Muscle layer of colon (tissue), 2 donors: Measurements from ENCODE around the gene LCT.
"Not testable (repeated sequence)": the region's sequence is repeated elsewhere in the genome, so short reads cannot be mapped to it uniquely, and the experiment has no call there.

Experiments used
- H3K27ac ChIP-seq: one replicate; pipeline ENCODE4 v1.7.0; 2013; ENCODE audit warnings: low read depth, mild to moderate bottlenecking, low read length, moderate library complexity
- H3K27me3 ChIP-seq, 2 donors: one replicate each; pipeline ENCODE4 v1.7.0; 2013; ENCODE audit warnings: low read length in 2 of 2, mild to moderate bottlenecking in 2 of 2; ENCODE audit not compliant: insufficient read depth in 2 of 2, control insufficient read depth in 1 of 2
- H3K36me3 ChIP-seq: one replicate; pipeline ENCODE4 v1.7.0; 2013; ENCODE audit warnings: mild to moderate bottlenecking, low read length; ENCODE audit not compliant: insufficient read depth
- H3K4me1 ChIP-seq: one replicate; pipeline ENCODE4 v1.7.0; 2013; ENCODE audit warnings: mild to moderate bottlenecking, low read length; ENCODE audit not compliant: insufficient read depth
- H3K4me3 ChIP-seq, 2 donors: one replicate each; pipeline ENCODE4 v1.7.0; 2013; ENCODE audit warnings: low read length in 2 of 2, low read depth in 1 of 2, mild to moderate bottlenecking in 1 of 2, moderate library complexity in 1 of 2
- H3K9ac ChIP-seq: one replicate; pipeline ENCODE4 v1.7.0; 2013; ENCODE audit warnings: low read length
- H3K9me3 ChIP-seq: one replicate; pipeline ENCODE4 v1.7.0; 2013; ENCODE audit warnings: mild to moderate bottlenecking, low read length
- donor health status: abdominal sarcoma.
- donor health status: Adenocarcinoma of cecum.

The LCT gene

GRCh38 chr2:135836596-135837270 is at the start of gene LCT:
Gene LCT (minus strand): TSS chr2:135837184. CDS start chr2:135837169, 15 bp downstream.
- H3K27me3 ChIP-seq, result no peaks in the 10 kb centered on the region
- peaks cover 7% of the 10 kb centered on the region for H3K4me1 ChIP-seq
- no peak within 1 kb of the TSS for H3K9ac ChIP-seq
- H3K36me3 ChIP-seq, result no peaks in the 10 kb centered on the region
- no peaks in the 10 kb centered on the region for H3K9me3 ChIP-seq
- H3K27ac ChIP-seq, result no peak within 1 kb of the TSS
- H3K4me3 ChIP-seq, result no peak within 1 kb of the TSS

DNA sequence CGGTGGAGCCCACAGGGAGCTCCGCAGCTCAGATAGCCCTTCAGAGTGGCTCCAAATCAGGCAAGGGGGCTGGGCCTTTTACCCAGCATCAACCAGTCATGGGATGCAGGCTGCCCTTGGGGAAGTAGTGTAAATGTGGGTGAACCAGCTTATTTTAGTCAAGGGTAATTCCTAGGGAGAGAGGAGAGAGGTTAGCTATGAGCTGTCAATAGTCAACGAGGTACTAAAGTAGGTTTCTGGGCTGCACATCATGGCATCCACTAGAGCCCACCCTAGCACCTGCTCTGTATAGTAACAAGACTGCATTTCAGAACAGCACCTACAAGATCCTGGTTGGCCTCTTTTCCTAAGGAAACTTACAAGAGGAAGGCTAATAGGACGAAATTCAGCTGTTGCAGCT is 48.7 kb upstream of the LCT start:
- H3K27ac ChIP-seq, result no peak overlapping the region
- H3K36me3 ChIP-seq, result no peaks in the 10 kb centered on the region
- no peak overlapping the region for H3K4me3 ChIP-seq
- no peaks in the 10 kb centered on the region for H3K9me3 ChIP-seq
- no peaks in the 10 kb centered on the region for H3K27me3 ChIP-seq
- H3K4me1 ChIP-seq, result no peaks in the 10 kb centered on the region
- H3K9ac ChIP-seq, result no peak overlapping the region

GRCh38 chr2:135882415-135882814 is 45.4 kb upstream of the LCT start:
- Histone ChIP-seq H3K4me1 (no peaks in the 10 kb centered on the region), H3K36me3 (no peaks in the 10 kb centered on the region), H3K4me3 (no peak overlapping the region)

DNA sequence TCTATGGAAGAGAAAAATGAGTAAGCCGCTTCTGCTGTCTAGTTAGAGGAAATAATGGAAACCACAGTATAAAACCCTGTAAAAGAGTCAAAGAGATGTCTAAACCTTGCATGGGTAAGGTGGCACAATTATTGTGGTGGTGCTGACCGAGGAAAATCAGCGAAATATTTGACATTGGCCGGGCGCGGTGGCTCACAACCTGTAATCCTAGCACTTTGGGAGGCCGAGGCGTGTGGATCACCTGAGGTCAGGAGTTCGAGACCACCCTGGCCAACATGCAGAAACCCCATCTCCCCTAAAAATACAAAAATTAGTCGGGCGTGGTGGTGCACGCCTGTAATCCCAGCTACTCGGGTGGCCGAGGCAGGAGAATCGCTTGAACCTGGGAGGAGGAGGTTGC is 39.8 kb upstream of the LCT start:
- H3K27me3 ChIP-seq, H3K36me3 ChIP-seq, H3K9ac ChIP-seq, H3K9me3 ChIP-seq, H3K4me1 ChIP-seq: not testable (repeated sequence)
- Histone ChIP-seq H3K27ac (peak overlapping the region; percentile 73), H3K4me3 (peak overlapping the region; percentile 75 to 79)

More at GRCh38 chr2:135882415-135882814, 45.4 kb upstream of the LCT start:
- Histone ChIP-seq H3K9me3 (no peaks in the 10 kb centered on the region), H3K9ac (no peak overlapping the region), H3K27me3 (no peaks in the 10 kb centered on the region), H3K27ac (no peak overlapping the region)

DNA sequence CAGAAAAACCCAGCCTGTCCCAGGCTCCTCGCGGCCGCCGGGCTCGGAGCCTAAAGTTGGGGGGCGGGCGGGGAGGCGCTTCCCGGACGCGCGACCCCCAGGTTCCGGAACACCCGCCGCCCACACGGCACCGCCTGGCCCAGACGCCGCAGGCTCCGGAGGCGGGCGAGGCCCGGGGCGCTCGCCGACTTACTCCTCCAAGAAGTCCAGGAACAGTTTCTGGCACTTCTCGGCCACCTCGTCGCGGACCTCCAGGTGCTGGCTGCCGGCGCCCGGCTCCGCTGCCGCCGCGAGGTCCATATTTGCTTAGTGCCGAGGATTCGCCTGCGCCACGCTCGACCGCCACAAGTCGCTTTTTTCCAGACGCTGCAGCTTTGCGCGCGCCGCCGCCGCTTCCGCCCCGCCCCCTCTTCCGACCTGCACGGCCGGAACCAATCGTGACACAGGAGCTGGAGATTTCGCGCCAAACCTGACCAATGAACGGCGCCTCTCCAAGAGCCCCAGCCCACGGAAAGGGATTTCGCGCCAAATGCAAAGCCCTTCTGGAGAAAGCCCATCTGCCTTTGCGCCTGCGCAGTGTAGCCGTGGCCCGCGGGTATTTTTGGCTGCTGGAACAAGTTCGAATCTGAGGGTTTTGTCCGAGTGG is 39.2 kb upstream of the LCT start, which contains the start of gene MCM6:
MCM6 (minus strand) TSS at position 378 of the 646 bp plus-strand sequence; CDS start at position 300, 78 bp downstream.
- peak within 1 kb of the TSS; percentile 73 for H3K27ac ChIP-seq
- no peaks in the 10 kb centered on the region for H3K9me3 ChIP-seq
- peaks cover 7% of the 10 kb centered on the region for H3K4me1 ChIP-seq
- peak within 1 kb of the TSS; percentile 53 for H3K9ac ChIP-seq
- H3K36me3 ChIP-seq, result peaks cover 2% of the 10 kb centered on the region
- no peaks in the 10 kb centered on the region for H3K27me3 ChIP-seq
- H3K4me3 ChIP-seq, result peak within 1 kb of the TSS; percentile 75 to 79

- H3K4me1 ChIP-seq, result peaks cover 7% of the 10 kb centered on the region
- H3K4me3 ChIP-seq, result peak overlapping the region; percentile 75 to 79
- H3K9me3 ChIP-seq, result no peaks in the 10 kb centered on the region
- H3K27ac ChIP-seq, result peak overlapping the region; percentile 73
- H3K36me3 ChIP-seq, result peaks cover 7% of the 10 kb centered on the region
- peak overlapping the region; percentile 53 for H3K9ac ChIP-seq
- no peaks in the 10 kb centered on the region for H3K27me3 ChIP-seq
Measured at GRCh38 chr2:135875491-135876065, 38.6 kb upstream of the LCT start.

- H3K9me3 ChIP-seq, result no peaks in the 10 kb centered on the region
- peaks cover 7% of the 10 kb centered on the region for H3K4me1 ChIP-seq
- no peak overlapping the region for H3K9ac ChIP-seq
- no peak overlapping the region for H3K4me3 ChIP-seq
- no peaks in the 10 kb centered on the region for H3K27me3 ChIP-seq
- H3K36me3 ChIP-seq, result peaks cover 7% of the 10 kb centered on the region
- H3K27ac ChIP-seq, result no peak overlapping the region
Measured at GRCh38 chr2:135874777-135875365, 37.9 kb upstream of the LCT start.

- Histone ChIP-seq H3K27ac (no peak overlapping the region), H3K4me1 (peaks cover 7% of the 10 kb centered on the region), H3K9ac (no peak overlapping the region), H3K9me3 (no peaks in the 10 kb centered on the region), H3K36me3 (peaks cover 29% of the 10 kb centered on the region), H3K4me3 (no peak overlapping the region), H3K27me3 (no peaks in the 10 kb centered on the region)
Measured at GRCh38 chr2:135870571-135870970, 33.6 kb upstream of the LCT start.

DNA sequence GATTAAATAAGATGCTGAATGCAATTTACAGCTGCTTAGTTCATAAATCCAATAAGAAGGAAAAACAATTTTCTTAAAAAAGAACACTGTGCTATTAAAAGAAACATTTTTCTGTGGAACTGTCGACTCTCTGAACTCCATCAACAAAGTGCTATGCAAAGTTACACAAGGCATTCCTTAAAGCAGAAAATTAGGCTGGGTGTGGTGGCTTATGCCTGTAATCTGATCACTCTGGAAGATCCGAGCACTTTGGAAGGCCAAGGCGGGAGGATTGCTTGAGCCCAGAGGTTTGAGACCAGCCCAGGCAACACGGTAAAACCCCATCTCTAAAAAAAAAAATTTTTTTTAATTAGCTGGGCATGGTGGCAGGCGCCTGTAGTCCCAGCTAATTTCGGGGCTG is 26.2 kb upstream of the LCT start:
- H3K4me3 ChIP-seq, result no peak overlapping the region
- no peaks in the 10 kb centered on the region for H3K27me3 ChIP-seq
- no peak overlapping the region for H3K9ac ChIP-seq
- H3K36me3 ChIP-seq, result peaks cover 42% of the 10 kb centered on the region
- H3K4me1 ChIP-seq, result no peaks in the 10 kb centered on the region
- no peaks in the 10 kb centered on the region for H3K9me3 ChIP-seq
- H3K27ac ChIP-seq, result no peak overlapping the region

- Histone ChIP-seq H3K27ac (no peak overlapping the region), H3K9me3 (no peaks in the 10 kb centered on the region), H3K36me3 (peaks cover 37% of the 10 kb centered on the region)
Measured at GRCh38 chr2:135862718-135863117, 25.7 kb upstream of the LCT start.

GRCh38 chr2:135853401-135853800 is 16.4 kb upstream of the LCT start:
- peaks cover 17% of the 10 kb centered on the region for H3K36me3 ChIP-seq
- no peaks in the 10 kb centered on the region for H3K4me1 ChIP-seq

More at GRCh38 chr2:135862718-135863117, 25.7 kb upstream of the LCT start:
- no peak overlapping the region for H3K9ac ChIP-seq
- no peak overlapping the region for H3K4me3 ChIP-seq
- no peaks in the 10 kb centered on the region for H3K4me1 ChIP-seq
- no peaks in the 10 kb centered on the region for H3K27me3 ChIP-seq

More at GRCh38 chr2:135853401-135853800, 16.4 kb upstream of the LCT start:
- Histone ChIP-seq H3K4me3 (no peak overlapping the region), H3K27ac (no peak overlapping the region), H3K9ac (no peak overlapping the region), H3K27me3 (no peaks in the 10 kb centered on the region), H3K9me3 (no peaks in the 10 kb centered on the region)
